Stimulated activated CD8-positive, alpha-beta memory T cell treated with anti-CD3 and anti-CD28 coated beads, Interleukin-15, amount 100 ng/mL, for 24 hours (primary cell): ENCODE data around the gene ANKLE2.
"Not testable (repeated sequence)": the region's sequence is repeated elsewhere in the genome, so short reads cannot be mapped to it uniquely, and the experiment has no call there.

Experiments used
- DNase-seq: peaks from one replicate; pipeline ENCODE4 v3.0.0-alpha.2; 2020; ENCODE audit warnings: low read depth

ANKLE2 gene

GRCh38 chr12:132761032-132761920 is at the start of gene ANKLE2:
TSS of gene ANKLE2 (minus strand) at chr12:132761832. CDS start at chr12:132761798, 34 bp downstream.
- DNase-seq = peak; percentile 23

DNA sequence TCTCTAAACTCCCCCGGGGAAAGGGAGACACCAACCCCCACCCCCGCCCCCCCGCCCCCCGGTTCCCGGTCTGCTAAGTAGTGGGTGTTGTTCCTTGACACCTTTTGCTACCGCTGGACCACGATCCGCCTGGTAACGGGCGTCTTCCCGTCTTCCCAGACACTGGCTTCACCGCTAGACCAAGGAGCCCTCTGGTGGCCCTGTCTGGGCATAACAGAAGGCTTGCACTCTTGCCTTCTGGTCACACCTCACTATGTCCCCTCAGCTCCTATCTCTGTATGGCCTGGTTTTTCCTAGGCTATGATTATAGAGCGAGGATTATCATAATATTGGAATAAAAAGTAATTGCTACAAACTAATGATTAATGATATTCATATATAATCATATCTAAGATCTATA is 47.8 kb upstream of the ANKLE2 start:
- not testable (repeated sequence) for DNase-seq

GRCh38 chr12:132807295-132808092 is 45.9 kb upstream of the ANKLE2 start:
- DNase-seq = no peak

DNA sequence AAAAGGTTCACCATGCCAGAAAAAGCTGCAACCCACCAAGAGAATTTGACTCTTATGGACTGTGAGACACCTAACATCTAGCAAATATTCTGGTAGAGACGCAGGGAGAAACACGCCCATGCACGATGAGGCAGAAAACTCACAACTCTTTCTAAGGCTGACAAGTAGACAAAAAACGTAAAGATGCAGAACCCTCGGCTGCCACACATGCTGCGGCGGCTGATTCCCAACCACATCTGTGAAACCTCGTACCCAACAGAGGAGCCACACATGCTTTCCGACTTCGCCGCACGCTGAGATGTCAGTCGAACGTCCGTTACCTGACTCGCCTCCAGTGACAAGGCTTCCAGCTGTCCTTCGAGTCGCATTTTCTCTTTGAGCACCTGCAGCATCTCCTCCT is 45.2 kb upstream of the ANKLE2 start:
- DNase-seq = no peak

DNA sequence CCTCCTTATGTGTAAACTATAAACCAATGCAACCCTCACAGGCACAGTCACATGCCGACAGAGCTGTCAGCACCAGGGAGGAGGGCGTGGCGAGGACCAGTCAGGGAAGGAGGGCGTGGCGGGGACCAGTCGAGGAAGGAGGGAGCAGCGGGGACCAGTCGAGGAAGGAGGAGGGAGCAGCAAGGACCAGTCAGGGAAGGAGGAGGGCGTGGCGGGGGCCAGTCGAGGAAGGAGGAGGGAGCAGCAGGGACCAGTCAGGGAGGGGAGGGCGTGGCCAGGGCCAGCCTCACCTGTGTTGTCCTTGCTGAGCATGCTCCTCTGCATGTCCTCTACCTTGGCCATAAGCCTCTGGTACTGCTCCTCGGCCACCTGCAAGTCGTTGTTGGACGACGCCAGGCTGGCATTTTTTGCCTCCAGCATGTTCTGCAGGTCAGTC is 42.8 kb upstream of the ANKLE2 start:
- no peak for DNase-seq

DNA sequence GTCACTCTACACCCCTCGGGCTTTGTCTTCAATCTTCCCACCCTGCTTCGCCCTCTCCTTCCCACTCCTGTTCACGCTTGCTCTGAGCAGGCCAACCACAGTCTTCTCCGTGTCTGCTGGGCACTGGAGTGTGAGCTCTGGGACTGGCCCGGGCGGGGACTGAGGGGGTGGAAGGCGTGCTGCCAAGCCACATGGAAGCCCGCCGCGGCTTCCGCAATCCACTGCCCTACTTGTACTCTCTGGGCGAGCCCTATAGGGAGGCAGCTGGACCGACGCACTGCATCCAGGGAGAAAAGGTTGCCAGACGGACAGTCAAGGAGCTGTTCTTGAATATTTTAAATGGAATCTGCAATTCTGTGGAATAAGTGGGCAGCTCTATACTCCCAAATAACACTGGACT is 42.3 kb upstream of the ANKLE2 start:
- DNase-seq = no peak

DNA sequence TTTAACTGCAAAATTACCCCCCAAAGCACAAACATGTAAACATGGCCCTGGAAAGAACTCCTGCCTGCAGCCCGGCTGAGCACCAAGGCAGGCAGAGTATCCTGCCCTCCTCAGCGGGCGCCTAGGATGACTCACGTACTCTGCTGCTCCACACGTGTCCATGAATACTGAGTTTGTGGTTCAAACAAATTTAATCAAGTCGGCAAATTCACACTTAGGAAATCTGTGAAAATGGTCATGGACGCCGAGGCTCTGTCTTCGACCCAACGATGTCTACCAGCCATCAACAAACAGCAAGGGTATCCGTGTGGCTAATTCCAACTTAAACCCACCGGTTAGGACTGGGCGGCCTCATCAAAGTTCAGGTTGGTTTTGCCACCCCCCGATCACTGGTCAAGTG is 41.5 kb upstream of the ANKLE2 start:
- DNase-seq = no peak

DNA sequence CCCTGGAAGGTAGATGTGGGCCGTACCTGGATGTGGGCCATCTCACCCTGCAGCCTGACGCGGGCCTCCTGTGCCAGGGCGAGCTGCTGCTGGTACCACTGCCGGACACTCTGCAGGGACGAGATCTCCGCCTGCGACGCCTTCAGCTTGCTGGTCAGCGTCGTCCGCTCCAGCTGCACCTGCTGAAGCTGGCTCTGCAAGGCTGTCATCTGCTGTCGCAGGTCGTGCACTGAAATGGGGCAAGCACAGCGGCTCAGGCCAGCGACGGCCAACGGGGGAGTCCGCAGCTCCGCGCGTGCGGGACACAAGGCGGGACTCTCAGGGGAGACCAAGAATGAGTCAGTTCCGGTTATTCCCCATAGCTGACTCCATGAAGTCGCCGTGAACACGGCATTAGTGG is 40.1 kb upstream of the ANKLE2 start:
- DNase-seq = no peak

- DNase-seq = no peak
These were observed 37.2 kb upstream of the ANKLE2 start for GRCh38 chr12:132798836-132799235.

- no peak for DNase-seq
These were observed 36.4 kb upstream of the ANKLE2 start for GRCh38 chr12:132797820-132798570.

DNA sequence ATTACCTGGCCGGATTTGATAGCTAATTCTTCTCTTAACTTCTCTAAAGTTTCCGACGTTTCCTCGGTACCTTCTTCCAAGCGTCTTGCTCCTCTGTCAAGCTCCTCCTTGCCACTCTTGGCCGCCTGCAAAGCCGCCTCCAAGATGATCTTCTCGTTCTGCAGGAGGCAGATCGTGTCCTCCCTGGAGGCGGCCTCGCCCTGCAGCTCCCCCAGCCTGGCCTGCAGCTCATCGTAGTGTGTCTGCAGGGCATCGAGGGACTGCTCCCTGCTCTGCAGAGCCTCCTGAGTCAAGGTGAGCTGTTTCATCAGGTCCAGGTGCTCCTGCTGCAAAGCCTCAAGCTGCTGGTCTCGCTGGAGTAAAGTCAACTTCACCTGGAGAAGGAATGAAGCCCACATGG is 34.2 kb upstream of the ANKLE2 start:
- DNase-seq = no peak

DNA sequence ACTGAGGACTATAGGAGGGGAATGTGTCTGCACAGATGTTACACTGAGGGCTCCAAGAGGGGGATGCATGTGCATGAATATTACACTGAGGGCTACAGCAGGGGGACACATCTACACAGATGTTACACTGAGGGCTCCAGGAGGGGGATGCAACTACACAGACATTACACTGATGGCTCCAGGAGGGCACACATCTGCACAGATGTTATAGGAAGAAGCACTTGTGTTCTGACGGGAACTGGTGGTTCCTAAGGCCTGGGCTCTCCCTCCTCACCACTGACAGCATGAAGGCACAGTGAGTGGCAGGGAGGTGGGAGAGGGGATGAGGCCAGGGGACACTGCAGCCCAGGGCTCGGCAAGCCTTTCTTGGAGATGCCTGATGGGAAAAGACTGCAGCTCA is 30.3 kb upstream of the ANKLE2 start:
- not testable (repeated sequence) for DNase-seq

- no peak for DNase-seq
These were observed 27.5 kb upstream of the ANKLE2 start for GRCh38 chr12:132789099-132789471.

DNA sequence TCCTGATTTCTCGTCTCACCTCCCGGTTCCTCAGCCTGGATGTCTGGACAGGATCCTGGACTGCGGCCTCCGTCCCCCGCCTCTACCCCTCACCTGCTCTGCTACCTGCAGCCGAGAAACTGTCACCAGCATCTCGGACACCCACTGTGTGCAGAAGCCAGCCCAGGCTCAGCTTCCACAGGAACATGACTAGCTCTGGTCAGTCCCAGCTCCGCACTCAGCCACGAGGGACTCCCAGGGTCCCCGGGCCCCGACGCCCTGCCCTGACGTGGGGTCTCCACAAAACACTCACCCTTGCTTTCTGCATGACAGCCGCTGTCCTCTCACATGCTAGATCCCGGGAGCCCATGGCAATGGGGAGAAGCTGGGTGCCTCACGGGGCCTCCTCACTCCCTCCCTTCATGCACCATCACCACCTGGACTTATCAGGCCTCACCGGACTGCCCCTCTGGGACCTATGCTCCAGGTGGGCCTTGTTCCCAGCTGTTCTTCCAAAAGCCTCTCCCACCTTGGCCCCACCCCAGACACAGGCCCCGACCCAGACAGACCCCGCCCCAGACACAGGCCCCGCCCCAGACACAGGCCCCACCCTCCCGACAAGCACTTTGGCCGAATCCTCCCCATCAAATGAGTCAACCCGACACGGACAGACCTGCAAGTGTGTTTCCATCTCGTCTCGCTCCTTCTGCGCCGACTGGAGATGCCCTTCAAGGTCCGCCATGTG is 26.9 kb upstream of the ANKLE2 start:
- no peak for DNase-seq

DNA sequence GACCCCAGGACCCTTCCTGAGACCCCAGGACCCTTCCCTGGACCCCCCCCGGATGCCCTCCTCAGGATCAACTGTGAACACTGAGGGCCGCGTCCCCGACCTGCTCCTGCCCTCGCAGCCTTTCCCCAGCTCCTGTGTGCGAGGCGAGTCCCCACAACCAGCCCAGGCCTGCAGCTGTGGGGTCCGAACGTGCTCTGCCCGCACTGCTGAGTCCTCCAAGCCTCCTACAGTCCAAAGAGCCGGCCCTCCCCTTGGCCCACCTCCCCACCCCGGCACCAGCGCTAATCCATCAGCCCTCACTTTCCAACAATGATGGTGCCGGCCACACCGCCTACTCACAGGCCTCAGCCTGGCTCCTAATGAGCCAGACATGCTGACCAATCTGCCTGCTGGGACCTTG is 26.2 kb upstream of the ANKLE2 start:
- no peak for DNase-seq

DNA sequence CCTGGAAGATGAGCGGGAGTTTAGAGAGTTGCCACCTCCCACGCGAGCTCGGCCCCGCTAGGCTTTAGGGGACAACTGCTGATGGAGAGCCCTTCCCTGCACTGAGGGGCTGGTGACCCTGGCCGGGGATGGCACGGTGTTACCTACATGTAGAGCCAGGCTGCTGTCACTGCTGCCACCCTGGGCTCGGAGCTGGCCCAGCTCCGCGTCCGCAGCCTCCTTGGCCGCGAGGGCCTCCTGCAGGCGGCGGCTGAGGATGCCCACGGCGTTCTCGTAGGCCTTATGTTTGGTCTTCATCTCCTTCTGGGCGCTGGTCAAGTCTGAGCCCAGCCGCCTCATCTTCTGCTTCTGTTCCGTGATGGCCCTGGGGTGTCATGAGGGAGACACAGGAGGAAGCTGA is 24.6 kb upstream of the ANKLE2 start:
- no peak for DNase-seq

GRCh38 chr12:132784580-132784979 is 22.9 kb upstream of the ANKLE2 start:
- no peak for DNase-seq

GRCh38 chr12:132783917-132784531 is 22.4 kb upstream of the ANKLE2 start:
- no peak for DNase-seq

DNA sequence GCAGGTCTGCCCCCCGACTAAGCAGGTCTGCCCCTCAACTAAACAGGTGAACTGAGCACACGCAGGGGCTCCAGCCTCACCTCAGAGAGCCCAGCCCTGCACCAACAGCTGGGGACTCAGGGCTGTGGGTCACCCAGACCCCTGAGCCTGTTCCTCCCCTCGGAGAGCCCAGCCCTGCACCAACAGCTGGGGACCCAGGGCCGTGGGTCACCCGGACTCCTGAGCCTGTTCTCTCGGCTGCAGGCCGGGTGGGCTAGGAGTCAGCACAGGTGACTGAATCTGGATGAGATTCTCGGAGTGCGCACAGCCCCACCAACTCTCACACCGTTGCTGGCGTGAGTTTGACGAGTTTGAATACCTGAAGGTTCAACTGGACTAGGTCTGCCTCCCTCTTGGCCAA is 20.3 kb upstream of the ANKLE2 start:
- DNase-seq = no peak

DNA sequence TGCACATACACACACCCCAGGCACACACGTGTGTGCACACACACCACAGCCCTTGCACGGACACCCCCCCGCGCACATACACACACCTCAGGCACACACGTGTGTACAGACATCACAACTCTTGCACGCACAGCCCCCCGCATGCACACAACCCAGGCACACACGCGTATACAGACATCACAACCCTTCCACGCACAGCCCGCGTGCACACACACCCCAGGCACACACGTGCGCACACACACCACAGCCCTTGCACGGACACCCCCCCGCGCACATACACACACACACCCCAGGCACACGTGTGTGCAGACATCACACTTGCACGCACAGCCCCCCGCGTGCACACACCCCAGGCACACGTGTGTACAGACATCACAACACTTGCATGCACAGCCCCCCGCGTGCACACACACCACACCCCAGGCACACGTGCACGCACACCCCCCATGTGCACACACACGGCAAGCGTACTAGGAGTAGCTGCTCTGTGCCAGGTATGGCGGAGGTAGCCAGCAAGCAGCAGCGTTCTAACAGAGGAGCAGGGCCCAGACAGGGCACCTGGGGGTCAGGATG is 18.2 kb upstream of the ANKLE2 start:
- DNase-seq = no peak

- no peak for DNase-seq
These were observed 16.0 kb upstream of the ANKLE2 start for GRCh38 chr12:132777614-132778013.
